Prostate gland (tissue), 2 donors: ENCODE results near the gene CADPS. TPM values are rescaled to one million over a fixed set of nuclear protein-coding genes. Genes with fewer than 3 reads are reported as not detected.

Experiments
- DNase-seq: peaks from one replicate; pipeline ENCODE4 v3.0.0-alpha.2; 2019; ENCODE audit warnings: low spot score
- H3K27ac ChIP-seq, 2 donors: fragments of 200-600 bp; sonication (generic); 2 replicates each; pipeline ENCODE4 v1.5.1; 2017 to 2019
- H3K27me3 ChIP-seq: fragments of 200-600 bp; sonication (generic); replicated peaks from 2 replicates; pipeline ENCODE4 v1.5.1; 2019; ENCODE audit not compliant: insufficient read depth
- H3K36me3 ChIP-seq, 2 donors: fragments of 200-600 bp; sonication (generic); 1 replicate in 1 of 2; 2 replicates in 1 of 2; pipeline versions ENCODE4 v1.5.1 to v1.8.1; 2017 to 2019
- H3K4me1 ChIP-seq: fragments of 200-600 bp; sonication (generic); replicated peaks from 2 replicates; pipeline ENCODE4 v1.5.1; 2019
- H3K4me3 ChIP-seq, 2 donors: fragments of 200-600 bp; sonication (generic); 2 replicates each; pipeline ENCODE4 v1.5.1; 2017 to 2019
- H3K9me3 ChIP-seq: fragments of 200-600 bp; sonication (generic); 2 replicates; pipeline ENCODE4 v1.5.1; 2017
- CTCF ChIP-seq, 4 experiments: fragments of 200-600 bp in 2 of 4; fragments of 450-650 bp in 2 of 4; sonication (generic) in 2 of 4; IDR thresholded peaks; 1 replicate in 3 of 4; 2 replicates in 1 of 4; pipeline ENCODE4 v1.5.1; 2016 to 2019; ENCODE audit warnings: antibody characterized with exemption in 4 of 4, mild to moderate bottlenecking in 2 of 4, moderate library complexity in 2 of 4
- POLR2A ChIP-seq: fragments of 450-650 bp; IDR thresholded peaks from one replicate; pipeline ENCODE4 v1.6.1; 2016; ENCODE audit warnings: antibody characterized with exemption, mild to moderate bottlenecking
- POLR2AphosphoS5 ChIP-seq: sonication (generic); formaldehyde crosslinking; IDR thresholded peaks from one replicate; pipeline ENCODE4 v1.6.1; 2017; ENCODE audit warnings: antibody characterized with exemption
- WGBS: methylation state at CpG from one replicate; pipeline ENCODE4 v1.1.5; 2018; 5-methylcytosine and 5-hydroxymethylcytosine counted together
- intact Hi-C: fragments of 100-400 bp; cut with DNase I; formaldehyde crosslinking; loops from one replicate; pipeline ENCODE4 v1.14.2; 2022
- total RNA-seq, 2 donors: library from RNA; depleted of rRNA; stranded (reverse); fragments of >200 nt; gene quantifications; one replicate each; pipeline ENCODE4 v1.1.0, GENCODE V29; 2016

Gene CADPS
- total RNA-seq, 2 donors from 2014 or later: 4.0 to 7.7 TPM

- no peak for DNase-seq
- no peaks in the 10 kb centered on the region for H3K27me3 ChIP-seq
- no peak for TF ChIP-seq POLR2AphosphoS5
- no peak for TF ChIP-seq CTCF (IDR thresholded peaks at IDR 0.05)
- no peak for TF ChIP-seq POLR2A
- H3K4me3 ChIP-seq: no peak overlapping the region
- H3K27ac ChIP-seq: no peak overlapping the region
- 27% methylated on average over 4 of the region's 4 CpGs for WGBS
- no peaks in the 10 kb centered on the region for H3K9me3 ChIP-seq
- H3K4me1 ChIP-seq: no peaks in the 10 kb centered on the region
- H3K36me3 ChIP-seq: no peaks in the 10 kb centered on the region
- intact Hi-C loops: no loop called here
Observed at GRCh38 chr3:62636235-62636826, 238.9 kb downstream of the CADPS start.

GRCh38 chr3:62632510-62633294, 242.5 kb downstream of the CADPS start:
- Histone ChIP-seq H3K4me3 (no peak overlapping the region), H3K27ac (no peak overlapping the region), H3K36me3 (no peaks in the 10 kb centered on the region), H3K9me3 (no peaks in the 10 kb centered on the region), H3K4me1 (no peaks in the 10 kb centered on the region), H3K27me3 (no peaks in the 10 kb centered on the region)
- no peak for DNase-seq
- TF ChIP-seq CTCF (IDR thresholded peaks at IDR 0.05) (no peak), POLR2A (no peak), POLR2AphosphoS5 (no peak)
- intact Hi-C loops: no loop called here
- WGBS: 62% methylated on average over 11 of the region's 11 CpGs

- 62% methylated on average over 2 of the region's 2 CpGs for WGBS
- intact Hi-C loops: no loop called here
- no peaks in the 10 kb centered on the region for H3K9me3 ChIP-seq
- no peak overlapping the region for H3K27ac ChIP-seq
- no peak for DNase-seq
- no peak overlapping the region for H3K4me3 ChIP-seq
- H3K36me3 ChIP-seq: no peaks in the 10 kb centered on the region
- TF ChIP-seq CTCF (IDR thresholded peaks at IDR 0.05): no peak
- no peak for TF ChIP-seq POLR2A
- no peak for TF ChIP-seq POLR2AphosphoS5
- no peaks in the 10 kb centered on the region for H3K4me1 ChIP-seq
- no peaks in the 10 kb centered on the region for H3K27me3 ChIP-seq
Observed at GRCh38 chr3:62631488-62631887, 243.7 kb downstream of the CADPS start.

- no peak overlapping the region for H3K27ac ChIP-seq
- no peaks in the 10 kb centered on the region for H3K36me3 ChIP-seq
- H3K4me1 ChIP-seq: no peaks in the 10 kb centered on the region
- intact Hi-C loops: no loop called here
- no peaks in the 10 kb centered on the region for H3K27me3 ChIP-seq
- H3K4me3 ChIP-seq: no peak overlapping the region
- no peak for TF ChIP-seq CTCF (IDR thresholded peaks at IDR 0.05)
- TF ChIP-seq POLR2AphosphoS5: no peak
- no peak for TF ChIP-seq POLR2A
- DNase-seq: no peak
- no peaks in the 10 kb centered on the region for H3K9me3 ChIP-seq
Observed at GRCh38 chr3:62630664-62631063, 244.6 kb downstream of the CADPS start.

GRCh38 chr3:62625268-62625667, 249.9 kb downstream of the CADPS start:
- WGBS: 16% methylated on average over 6 of the region's 6 CpGs
- H3K27me3 ChIP-seq: no peaks in the 10 kb centered on the region
- TF ChIP-seq POLR2AphosphoS5: no peak
- no peak for TF ChIP-seq CTCF (IDR thresholded peaks at IDR 0.05)
- H3K36me3 ChIP-seq: no peaks in the 10 kb centered on the region
- H3K4me3 ChIP-seq: no peak overlapping the region
- intact Hi-C loops: no loop called here
- DNase-seq: no peak
- no peaks in the 10 kb centered on the region for H3K9me3 ChIP-seq
- H3K4me1 ChIP-seq: no peaks in the 10 kb centered on the region
- H3K27ac ChIP-seq: no peak overlapping the region
